K562 (cell line): ENCODE results near the gene GJA9. TPM values are rescaled to one million over a fixed set of nuclear protein-coding genes. Genes with fewer than 3 reads are reported as not detected.

Experiments
- CBFA2T2 ChIP-seq: fragments of 450-650 bp; conservative IDR thresholded peaks from 2 replicates; pipeline ENCODE4 v1.6.1; 2017; ENCODE audit warnings: mild to moderate bottlenecking
- COPS2 ChIP-seq: fragments of 450-650 bp; conservative IDR thresholded peaks from 2 replicates; pipeline ENCODE4 v1.6.1; 2016; ENCODE audit warnings: mild to moderate bottlenecking, moderate library complexity
- EHMT2 ChIP-seq: fragments of 450-650 bp; IDR thresholded peaks from 2 replicates; pipeline ENCODE4 v1.6.1; 2018; ENCODE audit warnings: antibody characterized with exemption
- FOXK2 ChIP-seq, 2 experiments: fragments of 450-650 bp; IDR thresholded peaks in 1 of 2; conservative IDR thresholded peaks in 1 of 2; 2 replicates each; pipeline ENCODE4 v1.6.1; 2016; ENCODE audit warnings: low read depth in 2 of 2, mild to moderate bottlenecking in 1 of 2
- KDM1A ChIP-seq, 2 experiments: fragments of 450-650 bp; IDR thresholded peaks; 2 replicates each; pipeline ENCODE4 v1.6.1; 2016; ENCODE audit warnings: mild to moderate bottlenecking in 2 of 2
- KLF13 ChIP-seq: fragments of 450-650 bp; IDR thresholded peaks from 2 replicates; pipeline ENCODE4 v1.6.1; 2016; ENCODE audit warnings: missing genetic modification characterization, low read depth, mild to moderate bottlenecking, missing compliant biosample characterization, moderate library complexity, borderline replicate concordance
- MXI1 ChIP-seq: IDR thresholded peaks from 2 replicates; pipeline ENCODE4 v1.6.1; 2011; ENCODE audit warnings: low read depth, mild to moderate bottlenecking, improper control_type of control experiment, low read length
- NCOA6 ChIP-seq: fragments of 450-650 bp; IDR thresholded peaks from 2 replicates; pipeline ENCODE4 v1.6.1; 2017; ENCODE audit warnings: mild to moderate bottlenecking
- RBM34 ChIP-seq: fragments of 200-400 bp; formaldehyde crosslinking; IDR thresholded peaks from 2 replicates; pipeline ENCODE4 v1.6.1; 2018; ENCODE audit warnings: low read length, borderline replicate concordance; ENCODE audit not compliant: insufficient read depth
- SAFB ChIP-seq: fragments of 200-400 bp; formaldehyde crosslinking; IDR thresholded peaks from 2 replicates; pipeline ENCODE4 v1.6.1; 2017; ENCODE audit warnings: low read depth, low read length, borderline replicate concordance
- SOX6 ChIP-seq: fragments of 450-650 bp; IDR thresholded peaks from 2 replicates; pipeline ENCODE4 v1.6.1; 2014; ENCODE audit warnings: mild to moderate bottlenecking
- TAL1 ChIP-seq: fragments of 450-650 bp; IDR thresholded peaks from 2 replicates; pipeline ENCODE4 v1.6.1; 2016; ENCODE audit warnings: mild to moderate bottlenecking
- TARDBP ChIP-seq: fragments of 450-650 bp; IDR thresholded peaks from 2 replicates; pipeline ENCODE4 v1.6.1; 2016
- TEAD2 ChIP-seq: fragments of 450-650 bp; IDR thresholded peaks from 2 replicates; pipeline ENCODE4 v1.6.1; 2016; ENCODE audit warnings: missing genetic modification characterization, control low read depth, missing compliant biosample characterization
- ZKSCAN3 ChIP-seq: fragments of 250-450 bp; sonication (Bioruptor Pico); IDR thresholded peaks from 2 replicates; pipeline ENCODE4 v1.4.0; 2020
- ZNF3 ChIP-seq: fragments of 250-450 bp; sonication (Bioruptor Pico); IDR thresholded peaks from 2 replicates; pipeline ENCODE4 v1.5.0; 2021; ENCODE audit warnings: mild to moderate bottlenecking, moderate library complexity
- ZNF75A ChIP-seq: fragments of 450-650 bp; formaldehyde crosslinking; IDR thresholded peaks from 2 replicates; pipeline ENCODE4 v1.4.0; 2020; ENCODE audit warnings: mild to moderate bottlenecking
- ZNF79 ChIP-seq: fragments of 250-450 bp; sonication (Bioruptor Pico); IDR thresholded peaks from 2 replicates; pipeline ENCODE4 v1.4.0; 2020; ENCODE audit warnings: low read depth, mild to moderate bottlenecking, moderate library complexity
- polyA plus RNA-seq, 8 experiments: library from polyadenylated mRNA; depleted of rRNA in 4 of 8; stranded (reverse) in 5 of 8; unstranded in 3 of 8; fragments of >200 nt; fragmentation: Nextera tagmentation in 2 of 8; fragmentation: Illumina TruSeq in 1 of 8; extraction: Ambion mirVana in 2 of 8; extraction: Trizol in 1 of 8; gene quantifications; 2 replicates each; pipeline versions ENCODE4 v1.2.1 to v1.2.3, GENCODE V29; 2011 to 2014; ENCODE audit warnings: inconsistent platforms in 1 of 8, missing spikeins in 1 of 8
- total RNA-seq, 7 experiments: library from RNA; depleted of rRNA in 6 of 7; stranded (reverse); fragments of >200 nt in 6 of 7; fragmentation: Illumina TruSeq in 2 of 7; extraction: Trizol in 2 of 7; gene quantifications; 2 replicates each; pipeline versions ENCODE4 v1.2.1 to v1.2.3, GENCODE V29; 2011 to 2021; ENCODE audit warnings: low replicate concordance in 1 of 7
- TF ChIP-seq, protein P1 (sequence below): IDR thresholded peaks from 3 replicates; pipeline ENCODE4 v1.6.1; 2011; ENCODE audit warnings: borderline replicate concordance, mild to moderate bottlenecking, moderate library complexity; ENCODE audit not compliant: insufficient read length; ENCODE audit errors: extremely low read depth
- TF ChIP-seq, protein P2 (sequence below): fragments of 150-350 bp; conservative IDR thresholded peaks from 2 replicates; pipeline ENCODE4 v1.6.1; 2014; ENCODE audit warnings: low read length
- TF ChIP-seq, protein P3 (sequence below): fragments of 450-650 bp; formaldehyde crosslinking; IDR thresholded peaks from 2 replicates; pipeline ENCODE4 v1.4.0; 2022; ENCODE audit warnings: mild to moderate bottlenecking, moderate library complexity
- TF ChIP-seq, protein P4 (sequence below): fragments of 250-450 bp; sonication (Bioruptor Pico); IDR thresholded peaks from 2 replicates; pipeline ENCODE4 v1.5.0; 2021; ENCODE audit warnings: mild to moderate bottlenecking, moderate library complexity

The GJA9 gene
- total and polyA plus RNA-seq, 9 of the 15 experiments (the other 6 are each of a cell fraction or from before 2014, with no cell fraction given) = not detected

DNA sequence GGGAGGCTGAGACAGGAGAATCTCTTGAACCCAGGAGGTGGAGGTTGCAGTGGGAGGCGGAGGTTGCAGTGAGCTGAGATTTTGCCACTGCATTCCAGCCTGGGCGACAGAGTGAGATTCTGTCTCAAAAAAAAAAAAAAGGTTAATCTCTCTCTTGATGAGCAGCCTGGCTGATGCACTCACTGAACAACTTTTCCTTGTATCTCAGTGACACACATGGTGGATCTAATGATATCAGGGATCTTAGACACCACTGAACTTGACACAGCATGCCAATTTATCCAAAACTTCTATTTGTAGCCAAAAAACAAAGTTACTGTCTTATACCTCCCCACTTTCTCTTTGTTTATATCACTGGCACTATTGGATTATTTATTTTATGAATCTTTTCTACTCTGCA lies 44.0 kb upstream of the GJA9 start (continued):
- TF ChIP-seq, protein P1, sequence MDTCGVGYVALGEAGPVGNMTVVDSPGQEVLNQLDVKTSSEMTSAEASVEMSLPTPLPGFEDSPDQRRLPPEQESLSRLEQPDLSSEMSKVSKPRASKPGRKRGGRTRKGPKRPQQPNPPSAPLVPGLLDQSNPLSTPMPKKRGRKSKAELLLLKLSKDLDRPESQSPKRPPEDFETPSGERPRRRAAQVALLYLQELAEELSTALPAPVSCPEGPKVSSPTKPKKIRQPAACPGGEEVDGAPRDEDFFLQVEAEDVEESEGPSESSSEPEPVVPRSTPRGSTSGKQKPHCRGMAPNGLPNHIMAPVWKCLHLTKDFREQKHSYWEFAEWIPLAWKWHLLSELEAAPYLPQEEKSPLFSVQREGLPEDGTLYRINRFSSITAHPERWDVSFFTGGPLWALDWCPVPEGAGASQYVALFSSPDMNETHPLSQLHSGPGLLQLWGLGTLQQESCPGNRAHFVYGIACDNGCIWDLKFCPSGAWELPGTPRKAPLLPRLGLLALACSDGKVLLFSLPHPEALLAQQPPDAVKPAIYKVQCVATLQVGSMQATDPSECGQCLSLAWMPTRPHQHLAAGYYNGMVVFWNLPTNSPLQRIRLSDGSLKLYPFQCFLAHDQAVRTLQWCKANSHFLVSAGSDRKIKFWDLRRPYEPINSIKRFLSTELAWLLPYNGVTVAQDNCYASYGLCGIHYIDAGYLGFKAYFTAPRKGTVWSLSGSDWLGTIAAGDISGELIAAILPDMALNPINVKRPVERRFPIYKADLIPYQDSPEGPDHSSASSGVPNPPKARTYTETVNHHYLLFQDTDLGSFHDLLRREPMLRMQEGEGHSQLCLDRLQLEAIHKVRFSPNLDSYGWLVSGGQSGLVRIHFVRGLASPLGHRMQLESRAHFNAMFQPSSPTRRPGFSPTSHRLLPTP = no peak
- TF ChIP-seq FOXK2 (conservative IDR thresholded peaks at IDR 0.05 in 1 of 2, IDR thresholded peaks at IDR 0.05 in 1 of 2; ENCODE audit: low read depth in 2 of 2) (no peak), NCOA6 (no peak), MXI1 (no peak), SAFB (no peak), ZNF75A (CRISPR knock-in tag) (no peak), TARDBP (no peak), EHMT2 (no peak), COPS2 (no peak), RBM34 (no peak), TEAD2 (no peak), TAL1 (peak; percentile 39), SOX6 (no peak), KLF13 (tag) (no peak), ZKSCAN3 (CRISPR knock-in tag) (no peak), CBFA2T2 (0 out of 2 replicates have a peak, but pooled peaks have one; percentile 12), ZNF79 (CRISPR knock-in tag) (no peak), KDM1A (IDR thresholded peaks at IDR 0.05) (peak in 1 of 2 experiments; percentile 34; a peak in 1 of 4 replicates), ZNF3 (CRISPR knock-in tag) (no peak)
- TF ChIP-seq, protein P2, sequence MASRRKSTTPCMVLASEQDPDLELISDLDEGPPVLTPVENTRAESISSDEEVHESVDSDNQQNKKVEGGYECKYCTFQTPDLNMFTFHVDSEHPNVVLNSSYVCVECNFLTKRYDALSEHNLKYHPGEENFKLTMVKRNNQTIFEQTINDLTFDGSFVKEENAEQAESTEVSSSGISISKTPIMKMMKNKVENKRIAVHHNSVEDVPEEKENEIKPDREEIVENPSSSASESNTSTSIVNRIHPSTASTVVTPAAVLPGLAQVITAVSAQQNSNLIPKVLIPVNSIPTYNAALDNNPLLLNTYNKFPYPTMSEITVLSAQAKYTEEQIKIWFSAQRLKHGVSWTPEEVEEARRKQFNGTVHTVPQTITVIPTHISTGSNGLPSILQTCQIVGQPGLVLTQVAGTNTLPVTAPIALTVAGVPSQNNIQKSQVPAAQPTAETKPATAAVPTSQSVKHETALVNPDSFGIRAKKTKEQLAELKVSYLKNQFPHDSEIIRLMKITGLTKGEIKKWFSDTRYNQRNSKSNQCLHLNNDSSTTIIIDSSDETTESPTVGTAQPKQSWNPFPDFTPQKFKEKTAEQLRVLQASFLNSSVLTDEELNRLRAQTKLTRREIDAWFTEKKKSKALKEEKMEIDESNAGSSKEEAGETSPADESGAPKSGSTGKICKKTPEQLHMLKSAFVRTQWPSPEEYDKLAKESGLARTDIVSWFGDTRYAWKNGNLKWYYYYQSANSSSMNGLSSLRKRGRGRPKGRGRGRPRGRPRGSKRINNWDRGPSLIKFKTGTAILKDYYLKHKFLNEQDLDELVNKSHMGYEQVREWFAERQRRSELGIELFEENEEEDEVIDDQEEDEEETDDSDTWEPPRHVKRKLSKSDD = no peak
- TF ChIP-seq, protein P3, sequence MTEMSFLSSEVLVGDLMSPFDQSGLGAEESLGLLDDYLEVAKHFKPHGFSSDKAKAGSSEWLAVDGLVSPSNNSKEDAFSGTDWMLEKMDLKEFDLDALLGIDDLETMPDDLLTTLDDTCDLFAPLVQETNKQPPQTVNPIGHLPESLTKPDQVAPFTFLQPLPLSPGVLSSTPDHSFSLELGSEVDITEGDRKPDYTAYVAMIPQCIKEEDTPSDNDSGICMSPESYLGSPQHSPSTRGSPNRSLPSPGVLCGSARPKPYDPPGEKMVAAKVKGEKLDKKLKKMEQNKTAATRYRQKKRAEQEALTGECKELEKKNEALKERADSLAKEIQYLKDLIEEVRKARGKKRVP = no peak
- TF ChIP-seq, protein P4, sequence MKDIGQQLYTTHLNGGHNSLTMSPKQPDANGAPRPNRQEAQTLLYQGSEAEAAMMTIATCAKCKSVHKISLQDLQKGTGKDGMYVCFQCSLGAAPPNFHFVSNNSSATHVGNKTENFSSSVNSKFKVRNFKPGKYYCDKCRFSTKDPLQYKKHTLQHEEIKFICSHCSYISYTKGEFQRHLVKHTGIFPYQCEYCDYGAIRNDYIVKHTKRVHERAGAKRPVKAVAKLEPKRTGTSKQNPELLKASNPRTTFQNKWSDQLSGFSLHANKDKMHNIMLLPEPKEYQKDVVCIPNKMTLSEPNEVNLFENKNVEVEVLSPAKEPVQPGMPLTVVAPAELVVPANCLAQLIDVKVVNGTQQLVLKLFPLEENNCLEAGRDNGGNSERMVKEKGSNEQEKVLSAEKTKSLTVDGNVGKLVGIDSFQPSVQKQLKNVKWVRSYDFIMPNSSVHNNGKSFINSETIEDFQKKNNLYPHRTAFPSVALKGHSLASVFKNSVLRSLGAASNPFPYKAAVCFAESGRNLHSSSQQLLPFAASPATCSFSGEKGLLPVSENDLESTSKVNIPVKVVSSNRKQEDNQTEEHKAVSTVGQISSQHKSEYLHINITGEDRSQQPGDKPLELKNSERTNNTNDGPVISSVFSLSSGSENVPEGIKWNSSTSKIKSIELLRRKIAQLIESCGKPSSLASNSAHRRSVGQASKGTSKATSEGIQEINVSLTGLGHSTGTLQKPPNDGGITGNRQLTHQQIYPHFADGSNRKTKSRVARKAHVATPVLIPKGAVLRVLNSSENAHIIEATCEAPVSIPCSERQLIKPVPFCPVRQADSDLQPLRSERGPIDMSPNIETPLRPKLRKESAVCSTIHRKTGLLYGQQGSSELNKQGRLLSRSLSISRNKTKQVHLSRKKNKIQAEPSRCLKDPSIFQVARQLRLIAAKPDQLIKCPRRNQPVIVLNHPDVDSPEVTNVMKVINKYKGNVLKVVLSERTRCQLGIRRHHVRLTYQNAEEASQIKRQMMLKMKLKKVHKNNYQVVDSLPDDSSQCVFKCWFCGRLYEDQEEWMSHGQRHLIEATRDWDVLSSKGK (CRISPR knock-in tag) = no peak
